Right lobe of liver (tissue), 4 donors: Measurements from ENCODE around the gene CRAT.

Source experiments
- CTCF ChIP-seq, 4 donors: fragments of 200-600 bp in 3 of 4; fragments of 450-650 bp in 1 of 4; IDR thresholded peaks; one replicate each; pipeline versions ENCODE4 v1.5.1 to v1.8.0; 2016 to 2022; ENCODE audit warnings: antibody characterized with exemption in 4 of 4, mild to moderate bottlenecking in 2 of 4
- POLR2A ChIP-seq: fragments of 450-650 bp; IDR thresholded peaks from one replicate; pipeline ENCODE4 v1.6.1; 2017; ENCODE audit warnings: antibody characterized with exemption, mild to moderate bottlenecking
- donor health status: DM: no; HTN: no; CAD: no.
- donor health status: DM: no; HTN: no; CAD: no.
- donor health status: DM: no; HTN: yes; CAD: no.

- TF ChIP-seq POLR2A, result no peak
- TF ChIP-seq CTCF (IDR thresholded peaks at IDR 0.05), result no peak
These were observed 29.1 kb downstream of the CRAT start for GRCh38 chr9:129081388-129081904.
